Activated T-cell treated with anti-CD3 and anti-CD28 coated beads, Interleukin-2, amount 50 U/mL, for 48 hours (primary cell): ENCODE measurements around the gene HOTAIR.

Source experiments
- DNase-seq, 2 experiments: peaks; one replicate each; pipeline ENCODE4 v3.0.0-alpha.2; 2020

Gene HOTAIR

DNA sequence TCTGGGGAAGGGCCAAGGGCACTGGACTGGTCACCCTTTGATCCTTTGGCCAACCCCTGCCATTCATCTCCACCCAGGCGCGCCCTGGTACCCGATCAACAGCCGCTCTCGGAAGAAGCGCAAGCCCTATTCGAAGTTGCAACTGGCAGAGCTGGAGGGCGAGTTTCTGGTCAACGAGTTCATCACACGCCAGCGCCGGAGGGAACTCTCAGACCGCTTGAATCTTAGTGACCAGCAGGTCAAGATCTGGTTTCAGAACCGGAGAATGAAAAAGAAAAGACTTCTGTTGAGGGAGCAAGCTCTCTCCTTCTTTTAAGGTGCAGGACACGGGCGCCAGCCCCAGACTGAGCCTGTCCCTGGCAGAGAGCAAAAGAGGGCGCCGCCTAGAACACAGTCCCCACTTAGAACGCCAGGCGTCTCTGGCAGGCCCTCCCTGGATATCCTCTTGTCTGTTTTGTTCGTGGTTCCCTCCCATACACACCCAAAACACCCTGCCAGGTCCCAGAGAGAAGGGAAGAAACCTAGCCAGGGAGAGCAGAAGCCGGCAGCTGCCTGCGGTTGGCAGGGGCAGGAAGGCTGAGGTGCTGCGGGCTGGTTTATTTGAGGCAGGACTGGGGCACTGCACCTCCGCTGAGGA is 18.4 kb downstream of the HOTAIR start:
- no peak for DNase-seq

DNA sequence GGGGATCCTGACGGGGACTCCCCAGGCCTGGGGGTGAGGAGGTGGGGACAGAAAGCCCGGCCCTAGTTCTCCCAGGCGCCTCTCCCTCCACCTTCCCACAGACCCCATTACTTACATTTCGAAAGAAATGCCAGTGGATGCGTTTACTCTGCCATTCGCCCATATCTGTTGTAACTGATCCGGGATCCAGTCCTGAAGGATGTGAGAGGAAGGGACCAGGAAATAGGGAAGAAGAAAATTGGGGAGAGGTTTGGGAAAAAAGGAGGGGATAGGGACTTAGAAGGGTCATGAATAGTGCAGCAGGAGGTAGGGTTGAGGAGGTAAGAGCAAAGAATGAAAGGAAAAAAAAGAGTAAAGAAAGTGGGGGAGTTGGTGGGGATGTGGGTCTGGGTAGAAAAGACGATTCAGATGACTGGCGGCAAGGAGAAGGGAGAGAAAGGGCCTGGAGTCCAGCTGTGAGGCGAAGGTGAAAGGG is 18.9 kb downstream of the HOTAIR start:
- no peak for DNase-seq

DNA sequence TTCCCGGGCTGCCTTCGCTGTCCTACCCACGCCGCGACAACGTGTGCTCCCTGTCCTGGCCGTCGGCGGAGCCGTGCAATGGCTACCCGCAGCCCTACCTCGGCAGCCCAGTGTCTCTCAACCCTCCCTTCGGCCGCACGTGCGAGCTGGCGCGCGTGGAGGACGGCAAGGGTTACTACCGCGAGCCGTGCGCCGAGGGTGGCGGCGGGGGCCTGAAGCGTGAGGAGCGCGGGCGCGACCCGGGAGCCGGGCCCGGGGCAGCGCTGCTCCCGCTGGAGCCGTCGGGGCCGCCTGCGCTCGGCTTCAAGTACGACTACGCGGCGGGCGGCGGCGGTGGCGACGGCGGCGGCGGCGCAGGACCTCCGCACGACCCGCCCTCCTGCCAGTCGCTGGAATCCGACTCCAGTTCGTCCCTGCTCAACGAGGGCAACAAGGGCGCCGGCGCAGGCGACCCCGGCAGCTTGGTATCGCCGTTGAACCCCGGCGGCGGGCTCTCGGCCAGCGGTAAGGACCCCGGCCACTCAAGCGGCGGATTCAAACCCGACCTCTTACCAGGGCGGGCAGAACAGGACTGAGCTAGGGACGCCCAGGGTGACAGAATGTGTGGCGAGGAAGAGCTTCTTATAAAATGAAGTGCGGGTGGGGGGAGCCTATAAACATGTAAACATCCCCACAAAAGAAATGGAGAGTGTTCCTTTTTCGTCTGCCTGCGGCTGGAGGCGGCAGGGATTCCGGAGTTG is 19.5 kb downstream of the HOTAIR start:
- DNase-seq = no peak

DNA sequence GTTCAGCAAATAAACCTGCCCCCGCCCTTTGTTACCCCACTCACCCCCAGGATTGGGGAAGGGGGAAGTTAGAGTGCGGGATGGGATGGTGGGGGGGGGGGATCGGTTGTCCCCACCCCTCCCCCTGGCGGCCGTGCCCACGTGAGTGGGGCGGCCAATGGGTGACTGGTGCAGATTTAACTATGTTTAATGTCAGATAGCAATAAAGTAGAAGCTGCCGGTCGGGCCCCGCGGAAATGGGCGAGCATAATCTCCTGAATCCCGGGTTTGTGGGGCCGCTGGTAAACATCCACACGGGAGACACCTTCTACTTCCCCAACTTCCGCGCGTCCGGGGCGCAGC is 20.1 kb downstream of the HOTAIR start, which contains the start of gene HOXC12:
HOXC12 (plus strand) TSS at position 210 of the 342 bp plus-strand sequence; CDS start at position 237, 27 bp downstream.
- DNase-seq = no peak

DNA sequence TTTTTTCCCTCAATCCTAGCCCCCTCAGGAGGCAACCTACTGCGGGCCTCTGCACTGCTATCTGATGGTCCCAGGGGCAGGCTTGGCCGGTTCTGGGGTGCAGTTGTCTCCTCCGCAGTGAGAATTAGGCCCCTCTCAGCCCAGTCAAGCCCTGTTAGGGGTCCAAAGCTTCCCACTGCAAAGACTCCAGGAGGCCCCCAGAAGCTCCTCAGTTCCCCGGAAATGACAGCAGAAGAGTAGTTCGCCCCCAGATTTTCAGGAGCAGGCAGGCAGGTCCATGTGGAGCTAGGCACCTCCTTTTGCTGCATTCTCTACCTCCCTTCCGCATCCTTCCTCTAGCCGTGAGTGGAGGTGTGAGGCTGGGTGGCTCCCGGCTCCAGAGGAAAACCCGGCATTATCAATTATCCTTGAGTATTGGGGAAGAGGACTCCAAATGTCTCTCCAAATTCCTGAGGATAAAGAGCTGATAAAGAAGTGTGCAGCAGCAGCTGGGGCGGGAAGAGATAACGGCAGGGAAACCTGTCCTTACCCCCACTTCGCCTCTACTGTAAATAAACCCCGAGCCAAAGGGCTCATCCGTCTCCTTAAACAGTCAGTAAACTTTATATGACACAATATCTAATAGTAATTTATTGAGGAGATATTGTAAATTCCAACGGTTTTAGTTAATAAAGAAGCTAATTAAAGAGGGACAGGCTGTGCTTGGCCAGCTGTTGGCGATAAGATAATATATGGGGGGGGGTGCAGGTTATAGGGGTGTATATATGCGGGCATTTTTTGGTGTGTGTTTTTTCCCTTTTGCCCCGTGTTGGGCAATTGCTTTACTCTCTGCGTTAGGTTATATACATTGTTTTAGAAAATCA is 20.7 kb downstream of the HOTAIR start:
- no peak for DNase-seq

DNA sequence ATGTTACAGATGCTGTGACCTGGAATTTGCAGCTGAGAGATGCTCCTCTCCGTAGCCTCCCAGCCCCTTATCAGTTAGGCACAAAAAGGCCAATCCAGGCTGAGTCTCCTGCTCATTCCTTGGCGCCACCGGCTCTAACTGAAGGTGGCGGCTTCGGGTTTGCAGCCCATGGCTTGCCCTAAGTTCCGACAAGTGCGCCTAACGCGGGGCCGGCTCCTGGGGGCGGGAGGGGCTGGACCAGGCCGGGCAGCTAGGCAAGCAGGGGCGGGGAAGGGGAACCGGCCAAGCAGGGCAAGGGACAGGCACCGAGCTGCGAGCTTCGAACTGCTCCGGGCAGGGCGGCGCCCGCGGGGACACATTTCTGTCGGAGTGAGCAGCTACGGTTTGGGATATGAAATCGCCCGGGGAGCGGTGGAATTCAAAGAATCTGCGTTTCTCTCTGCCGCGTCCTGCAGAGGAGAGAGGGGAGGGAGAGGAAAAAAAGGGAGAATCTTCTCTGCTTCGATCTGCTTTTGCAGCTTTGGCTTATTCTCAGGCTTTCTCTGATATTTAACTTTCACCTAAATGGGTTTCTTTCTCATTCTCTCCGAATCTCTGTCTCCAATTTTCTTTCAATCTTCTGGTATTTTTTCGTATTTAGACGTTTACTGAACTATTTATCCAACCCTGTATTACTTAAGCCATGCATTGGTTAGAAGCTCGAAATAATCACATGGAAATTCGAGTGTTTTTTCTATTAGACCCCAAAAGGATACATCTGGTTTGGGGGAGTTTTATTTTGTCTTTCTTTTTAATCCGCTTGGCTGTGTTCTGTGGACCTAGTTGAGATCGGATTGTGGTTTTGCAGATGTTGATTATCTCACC is 21.7 kb downstream of the HOTAIR start:
- no peak for DNase-seq

DNA sequence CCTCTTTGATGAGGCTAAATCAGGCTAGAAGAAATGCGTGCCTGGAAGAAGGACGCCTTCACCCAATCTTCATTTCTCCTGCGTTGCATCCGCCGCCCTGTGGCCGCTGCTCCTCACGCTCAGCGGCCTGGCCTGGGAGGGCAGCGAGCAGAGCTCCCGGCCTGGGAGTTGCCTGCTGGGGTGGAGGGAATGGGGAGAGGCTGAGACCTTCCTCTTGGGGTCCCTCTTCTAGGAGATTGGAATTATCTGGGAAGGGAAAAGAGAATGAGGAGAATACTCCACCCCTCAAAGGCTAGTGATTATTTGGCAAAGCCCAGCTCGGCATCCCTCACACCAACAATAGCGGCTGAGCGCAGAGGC is 22.4 kb downstream of the HOTAIR start:
- no peak for DNase-seq

DNA sequence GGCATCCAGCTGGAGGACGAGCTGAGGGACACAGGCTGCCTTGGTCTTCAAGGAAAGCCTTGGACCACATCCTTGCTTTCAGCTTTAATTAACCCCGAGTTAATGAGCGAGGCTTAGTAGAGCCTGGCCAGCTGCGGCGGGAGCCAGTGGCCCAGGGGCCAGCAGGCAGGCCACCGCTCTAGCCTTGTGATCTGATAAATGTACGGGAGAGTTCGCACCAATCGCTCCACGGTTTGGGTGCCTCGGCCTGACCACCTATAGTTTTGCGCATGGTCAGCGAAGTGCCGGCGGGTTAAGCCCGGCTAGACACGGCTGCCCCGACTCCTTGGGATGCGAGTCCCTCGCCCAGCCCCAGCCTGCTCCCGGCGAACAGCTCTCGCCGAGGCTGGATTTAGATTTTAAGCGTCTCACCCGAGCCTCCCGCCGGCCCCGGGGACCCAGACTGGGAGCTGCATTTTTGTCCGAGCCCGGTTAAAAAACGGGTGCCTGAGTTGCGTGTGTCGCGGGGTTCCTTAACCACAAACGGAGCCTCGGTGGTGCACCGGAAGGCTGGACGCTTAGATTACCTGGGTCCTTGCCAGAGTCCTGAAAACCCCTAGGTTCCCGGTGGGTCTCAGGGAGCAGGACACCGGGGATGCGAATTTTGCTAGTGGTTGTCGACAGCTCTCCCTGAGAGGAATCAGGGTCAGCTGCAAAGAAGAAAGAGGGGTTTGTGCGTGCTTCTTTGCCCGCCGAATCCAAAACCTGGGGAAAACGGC is 23.0 kb downstream of the HOTAIR start:
- DNase-seq = no peak

DNA sequence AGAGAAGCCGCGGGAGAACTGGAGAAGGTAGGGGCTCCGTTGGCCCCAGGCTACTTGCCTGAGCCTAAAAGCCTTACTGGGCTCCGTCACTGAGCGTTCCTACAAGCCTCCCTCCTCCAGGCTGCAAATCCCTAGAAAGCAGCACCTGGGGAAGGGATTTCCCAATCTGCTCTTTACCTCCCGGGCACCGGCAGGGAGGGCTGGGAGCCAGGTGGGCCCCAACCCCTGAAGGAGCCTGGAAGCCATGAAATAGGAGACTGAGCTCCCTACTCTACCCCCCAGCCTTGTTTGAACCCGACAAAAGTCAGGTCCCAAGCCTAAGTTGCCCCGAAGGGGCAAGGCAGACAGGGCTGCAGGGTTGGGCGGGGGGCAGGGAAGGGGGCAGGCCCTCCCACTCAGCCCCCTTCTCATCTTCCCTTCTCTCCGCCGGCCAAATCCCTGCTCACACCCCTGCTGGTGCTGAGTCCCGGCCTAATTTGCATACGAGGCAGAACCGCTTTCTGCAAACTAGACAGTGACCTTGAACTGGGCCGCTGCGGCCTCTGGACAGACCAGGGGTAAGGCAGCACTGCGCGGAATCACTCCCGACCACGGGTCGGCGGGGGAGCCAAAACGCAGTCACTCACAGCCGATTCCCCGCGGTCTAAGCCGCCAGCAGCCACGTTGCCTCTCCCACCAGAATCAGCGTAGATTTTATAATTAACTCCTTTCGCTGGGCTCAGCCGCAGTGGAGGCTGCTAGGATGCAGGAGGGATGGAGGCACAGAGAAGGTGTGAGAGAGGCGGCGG is 23.8 kb downstream of the HOTAIR start:
- no peak for DNase-seq

DNA sequence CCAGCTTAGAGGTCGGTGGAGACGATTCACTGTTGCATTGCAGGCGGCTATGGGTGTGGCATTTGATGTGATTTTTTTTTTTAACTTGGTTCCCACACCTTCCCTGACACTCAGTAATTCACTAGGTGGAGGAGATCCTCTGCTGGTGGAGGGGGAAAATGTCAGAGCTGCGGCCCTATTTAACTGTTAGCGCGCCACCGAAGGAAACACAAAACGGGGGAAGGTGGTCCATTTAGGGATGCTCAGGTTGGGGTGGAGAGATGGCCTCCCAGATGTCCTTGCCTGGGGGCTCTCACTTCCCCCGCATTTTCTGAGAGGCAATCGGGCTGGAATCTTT is 24.3 kb downstream of the HOTAIR start:
- DNase-seq = no peak

DNA sequence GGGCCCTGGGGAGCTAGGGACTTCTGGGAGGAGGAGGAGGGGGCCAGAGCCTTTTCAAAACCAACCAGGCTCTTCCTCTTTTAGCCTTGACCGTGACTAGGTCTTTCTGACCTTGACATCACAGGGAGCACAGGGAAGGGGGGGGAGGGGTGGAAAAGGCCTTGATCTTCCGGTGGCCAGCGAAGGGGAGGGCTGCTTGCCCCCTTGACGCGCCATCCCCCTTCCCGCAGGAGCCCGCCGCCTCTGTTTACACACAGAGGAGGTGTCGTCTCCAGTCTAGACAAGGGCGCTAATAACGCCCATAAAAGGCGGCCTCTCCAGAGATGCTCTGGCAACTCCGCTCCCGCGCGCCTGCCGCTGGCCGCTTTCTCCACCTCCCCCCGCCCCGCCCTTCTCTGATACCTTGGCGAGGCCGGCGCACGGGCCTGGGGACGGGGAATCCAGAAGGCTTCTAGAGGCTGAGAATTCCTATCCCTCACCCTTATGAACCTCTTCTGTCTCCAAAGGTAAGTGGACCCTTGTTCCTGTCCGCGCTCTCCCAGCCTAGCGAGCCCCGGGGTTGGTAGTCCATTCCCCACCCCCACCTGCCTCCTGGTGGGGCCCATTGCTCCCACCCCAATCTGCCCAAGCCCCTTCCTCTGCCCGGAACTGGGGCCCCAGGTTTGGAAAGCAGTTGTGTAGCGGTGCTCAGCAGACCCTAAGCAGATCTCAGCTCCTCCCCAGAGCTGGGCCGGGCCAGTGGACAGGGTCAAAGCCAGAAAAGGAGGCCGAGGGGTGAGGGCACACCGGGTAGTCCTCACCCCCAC is 24.9 kb downstream of the HOTAIR start:
- no peak for DNase-seq

DNA sequence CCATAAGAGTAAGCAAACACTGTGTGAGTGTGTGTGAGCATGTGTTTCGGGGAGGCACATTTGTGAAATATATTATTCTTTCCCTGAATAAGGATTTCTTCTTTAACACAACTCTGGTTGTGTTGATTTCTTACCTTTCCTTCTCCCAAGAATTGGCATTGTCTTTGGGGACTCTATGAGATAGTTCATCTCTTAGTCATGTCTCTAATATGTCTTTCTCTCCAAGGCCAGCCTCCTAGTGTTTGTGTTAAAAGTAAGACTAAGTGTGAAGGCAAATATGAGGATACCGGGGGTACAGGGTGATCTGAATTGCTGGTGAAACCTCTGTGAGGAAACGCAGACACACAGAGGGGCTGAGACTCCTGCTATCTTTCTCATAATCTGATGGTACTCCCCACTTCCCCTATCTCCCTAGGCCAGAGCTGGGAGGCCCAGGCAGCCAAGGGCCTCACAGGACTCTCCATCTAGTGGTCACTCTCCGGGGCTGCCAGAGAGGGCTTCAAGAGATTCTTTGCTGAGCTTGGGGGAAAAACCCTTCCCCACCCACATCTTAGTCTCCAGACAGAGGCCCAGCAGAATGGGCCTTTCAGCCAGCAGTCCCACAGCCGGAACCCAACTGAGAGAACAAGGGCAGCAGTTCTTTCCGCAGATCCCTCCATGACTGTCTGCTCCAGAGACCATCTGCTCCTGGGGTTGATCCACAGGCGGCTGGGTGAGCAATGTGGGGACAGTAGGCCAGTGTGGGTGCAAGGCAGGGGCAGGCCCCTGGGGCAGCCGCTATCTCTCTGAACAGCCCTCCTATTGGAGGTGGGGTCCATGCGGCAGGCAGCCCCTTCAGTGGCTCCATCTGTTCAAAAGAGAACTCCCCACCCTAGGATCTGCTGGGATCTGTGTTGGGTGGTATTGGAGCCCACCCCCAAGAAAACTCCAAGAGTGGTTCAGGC is 25.8 kb downstream of the HOTAIR start:
- no peak for DNase-seq

DNA sequence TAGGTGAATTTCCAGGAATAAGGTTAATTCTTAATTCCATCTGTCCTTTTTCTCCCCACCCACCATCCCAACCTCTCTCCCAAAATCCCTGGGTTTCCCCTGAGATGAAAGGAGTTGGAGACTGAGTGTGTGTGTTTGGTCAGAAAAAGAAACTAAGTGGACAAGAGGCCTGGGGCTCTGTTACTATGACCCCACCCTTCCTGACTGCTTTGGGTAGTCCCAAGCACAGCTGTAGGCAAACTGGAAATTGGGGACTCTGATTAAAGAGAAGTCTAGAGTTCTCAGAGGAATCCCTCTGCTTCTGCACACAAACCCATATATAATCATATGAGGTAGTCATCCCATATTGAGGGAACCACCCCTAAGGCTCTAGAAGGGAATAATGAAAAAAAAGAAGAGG is 27.0 kb downstream of the HOTAIR start:
- DNase-seq = no peak

DNA sequence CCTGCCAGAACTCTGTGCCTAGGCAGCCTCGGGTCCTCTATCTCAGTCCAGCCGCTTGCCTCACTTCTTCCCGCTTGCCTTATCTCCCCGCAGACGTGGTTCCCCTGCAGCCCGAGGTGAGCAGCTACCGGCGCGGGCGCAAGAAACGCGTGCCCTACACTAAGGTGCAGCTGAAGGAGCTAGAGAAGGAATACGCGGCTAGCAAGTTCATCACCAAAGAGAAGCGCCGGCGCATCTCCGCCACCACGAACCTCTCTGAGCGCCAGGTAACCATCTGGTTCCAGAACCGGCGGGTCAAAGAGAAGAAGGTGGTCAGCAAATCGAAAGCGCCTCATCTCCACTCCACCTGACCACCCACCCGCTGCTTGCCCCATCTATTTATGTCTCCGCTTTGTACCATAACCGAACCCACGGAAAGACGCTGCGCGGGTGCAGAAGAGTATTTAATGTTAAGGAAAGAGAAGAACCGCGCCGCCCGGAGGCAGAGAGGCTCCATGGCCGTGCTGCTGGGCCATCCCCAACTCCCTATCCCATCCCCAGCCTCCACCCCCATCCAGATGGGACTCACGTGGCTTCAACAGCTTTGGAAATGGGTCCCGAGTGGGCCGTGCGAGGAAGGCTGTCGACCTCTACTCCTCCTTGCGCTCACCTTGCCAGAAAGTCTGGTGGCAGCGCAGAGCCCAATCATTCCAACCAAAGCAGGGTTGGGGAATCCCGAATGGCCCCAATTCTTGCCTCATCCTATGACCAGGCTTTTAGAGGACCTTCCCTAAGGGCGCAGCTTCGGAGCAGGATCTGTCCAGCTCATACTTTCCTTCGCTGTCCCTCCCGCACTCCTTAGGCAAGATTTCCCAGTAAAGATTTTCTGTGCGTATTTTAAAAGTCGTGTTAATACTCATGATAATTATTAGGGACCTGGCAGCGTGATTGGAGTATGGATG is 29.6 kb downstream of the HOTAIR start:
- no peak for DNase-seq

DNA sequence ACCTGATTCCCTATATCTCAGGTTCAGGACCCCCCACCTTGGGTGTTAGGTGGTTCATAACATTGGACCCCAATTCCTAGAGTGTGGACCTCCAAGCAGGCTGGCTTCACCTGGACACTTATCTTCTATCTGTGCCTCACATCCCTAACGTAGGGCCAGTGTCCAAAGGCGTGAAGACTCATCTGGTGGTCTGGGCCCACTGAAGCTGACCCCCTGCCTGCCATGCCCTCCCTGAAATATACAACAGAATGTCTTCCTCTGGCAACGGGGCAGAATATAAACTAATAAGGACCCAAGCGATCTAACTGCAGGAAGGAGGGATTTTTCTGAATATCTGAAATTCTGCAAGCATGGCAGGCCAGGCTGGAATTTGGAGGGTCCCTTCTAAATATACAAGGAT is 30.5 kb downstream of the HOTAIR start:
- DNase-seq = no peak

DNA sequence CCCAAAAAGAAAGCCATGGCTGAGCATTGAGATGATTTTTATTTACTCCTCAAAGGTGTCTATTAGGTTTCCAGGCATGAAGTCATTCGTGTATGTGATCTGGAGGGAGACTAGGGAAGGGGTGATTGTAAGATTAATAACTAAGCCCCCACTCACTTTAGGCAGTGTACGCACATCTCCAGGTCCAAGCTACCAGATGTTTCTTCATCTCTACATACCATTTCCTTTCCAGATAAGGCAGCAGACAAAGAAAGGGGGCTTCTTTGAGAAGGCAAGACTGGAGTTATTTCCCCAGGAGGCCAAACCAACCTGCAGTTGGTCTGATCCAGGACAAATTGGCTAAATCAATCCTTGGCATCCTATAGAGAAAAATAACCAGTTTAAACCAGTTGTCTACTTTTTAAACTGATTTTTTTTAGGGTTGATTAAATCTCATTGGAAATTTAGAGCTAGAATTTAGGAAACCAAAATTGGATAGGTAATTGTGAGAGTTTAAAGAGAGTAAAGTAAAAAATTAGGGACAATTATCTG is 32.2 kb downstream of the HOTAIR start:
- DNase-seq = no peak

DNA sequence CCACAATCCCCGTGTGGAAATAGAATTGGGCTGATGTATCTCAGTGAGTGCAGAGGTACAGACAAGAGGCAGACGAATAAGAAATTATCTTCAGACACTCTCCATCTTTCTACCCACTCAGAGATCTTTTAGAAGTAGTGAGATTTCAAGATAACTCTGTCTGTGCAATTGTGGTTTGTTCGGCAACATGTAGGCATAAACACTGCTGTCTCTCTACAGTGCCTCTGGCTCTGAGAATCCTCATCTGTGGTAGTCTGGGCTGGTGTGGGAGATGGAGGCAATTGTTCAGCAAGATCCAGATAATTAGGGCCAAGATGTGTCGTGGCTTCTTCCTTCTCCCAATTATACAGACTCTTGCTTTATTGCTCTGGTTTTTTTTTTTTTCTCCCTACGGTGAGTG is 33.0 kb downstream of the HOTAIR start:
- DNase-seq = no peak

DNA sequence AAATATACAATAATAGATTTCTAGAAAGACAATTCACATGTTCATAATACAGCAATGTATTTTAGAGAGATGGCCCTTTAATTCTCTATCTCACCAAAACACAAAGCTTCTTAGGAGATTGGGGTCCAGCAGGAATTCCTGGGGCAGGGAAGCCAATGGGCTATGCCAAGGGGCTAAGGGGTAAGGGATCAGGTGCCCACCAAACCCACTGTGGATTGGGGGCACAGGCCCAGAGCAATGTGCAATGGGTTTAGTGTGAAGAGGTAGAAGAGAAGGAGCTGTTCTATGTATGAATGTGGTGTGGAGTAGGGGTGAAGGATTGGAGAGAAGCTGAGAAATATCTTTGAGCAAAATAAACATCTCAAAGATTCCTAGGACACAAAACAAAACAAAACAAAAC is 33.6 kb downstream of the HOTAIR start:
- DNase-seq = no peak
